ENCODE data around the gene RBMX2.
"Not testable (repeated sequence)": the region's sequence is repeated elsewhere in the genome, so short reads cannot be mapped to it uniquely, and the experiment has no call there.

Gene RBMX2

GRCh38 chrX:130401415-130402207 is at the start of gene RBMX2:
RBMX2 (plus strand) TSS chrX:130401987; CDS start chrX:130402033, 46 bp downstream.
- peak; percentile 23 to 39 for DNase-seq (ENCODE audit: low read depth in 2 of 2)

- not testable (repeated sequence) for DNase-seq (ENCODE audit: low read depth in 2 of 2)
Observed at GRCh38 chrX:130352050-130352449, 49.7 kb upstream of the RBMX2 start.

- DNase-seq (ENCODE audit: low read depth in 2 of 2), result no peak
Observed at GRCh38 chrX:130376077-130376476, 25.7 kb upstream of the RBMX2 start.

- no peak for DNase-seq (ENCODE audit: low read depth in 2 of 2)
Observed at GRCh38 chrX:130378024-130378669, 23.6 kb upstream of the RBMX2 start.

GRCh38 chrX:130385520-130385919 is 16.3 kb upstream of the RBMX2 start, which contains the start of gene GPR119:
GPR119 (minus strand) TSS chrX:130385674; CDS start chrX:130385447, 227 bp downstream.
- no peak for DNase-seq (ENCODE audit: low read depth in 2 of 2)

- DNase-seq (ENCODE audit: low read depth in 2 of 2), result no peak
Observed at GRCh38 chrX:130386408-130386808, 15.4 kb upstream of the RBMX2 start.

GRCh38 chrX:130393451-130394074 is 8.2 kb upstream of the RBMX2 start:
- no peak for DNase-seq (ENCODE audit: low read depth in 2 of 2)

GRCh38 chrX:130395341-130395740 is 6.4 kb upstream of the RBMX2 start:
- no peak for DNase-seq (ENCODE audit: low read depth in 2 of 2)

- DNase-seq (ENCODE audit: low read depth in 2 of 2), result no peak
Observed at GRCh38 chrX:130402208-130402684, 459 bp downstream of the RBMX2 start.

- no peak for DNase-seq (ENCODE audit: low read depth in 2 of 2)
Observed at GRCh38 chrX:130413415-130413814, 11.6 kb downstream of the RBMX2 start.

GRCh38 chrX:130414800-130415199 is 13.0 kb downstream of the RBMX2 start:
- DNase-seq (ENCODE audit: low read depth in 2 of 2), result no peak

GRCh38 chrX:130415201-130415600 is 13.4 kb downstream of the RBMX2 start:
- DNase-seq (ENCODE audit: low read depth in 2 of 2), result no peak

- DNase-seq (ENCODE audit: low read depth in 2 of 2), result no peak
Observed at GRCh38 chrX:130416785-130417184, 15.0 kb downstream of the RBMX2 start.

- no peak for DNase-seq (ENCODE audit: low read depth in 2 of 2)
Observed at GRCh38 chrX:130418066-130418465, 16.3 kb downstream of the RBMX2 start.

- no peak for DNase-seq (ENCODE audit: low read depth in 2 of 2)
Observed at GRCh38 chrX:130418740-130419139, 17.0 kb downstream of the RBMX2 start.

- no peak for DNase-seq (ENCODE audit: low read depth in 2 of 2)
Observed at GRCh38 chrX:130419263-130419662, 17.5 kb downstream of the RBMX2 start.

GRCh38 chrX:130426531-130426930 is 24.7 kb downstream of the RBMX2 start:
- DNase-seq (ENCODE audit: low read depth in 2 of 2), result no peak

- DNase-seq (ENCODE audit: low read depth in 2 of 2), result not testable (repeated sequence)
Observed at GRCh38 chrX:130429236-130429635, 27.4 kb downstream of the RBMX2 start.

GRCh38 chrX:130435937-130436336 is 34.1 kb downstream of the RBMX2 start:
- no peak for DNase-seq (ENCODE audit: low read depth in 2 of 2)

- not testable (repeated sequence) for DNase-seq (ENCODE audit: low read depth in 2 of 2)
Observed at GRCh38 chrX:130437996-130438395, 36.2 kb downstream of the RBMX2 start.

- no peak for DNase-seq (ENCODE audit: low read depth in 2 of 2)
Observed at GRCh38 chrX:130443875-130444274, 42.1 kb downstream of the RBMX2 start.

GRCh38 chrX:130444641-130445336 is 43.0 kb downstream of the RBMX2 start:
- DNase-seq (ENCODE audit: low read depth in 2 of 2), result no peak

Data from stimulated activated CD4-positive, alpha-beta T cell treated with anti-CD3 and anti-CD28 coated beads, Interleukin-1b, Interleukin-23, amount 100 ng/mL, for 1 hour (primary cell).